Trophoblast cell (in vitro differentiated cells and primary cell): ENCODE measurements around the gene ZFP42.
A peak's percentile ranks its signal among the peaks of the same experiment; 100 is the strongest.

Experiments used
- DNase-seq, 2 donors: peaks; one replicate each; pipeline ENCODE4 v3.0.0-alpha.2; 2016
- H2AFZ ChIP-seq: 2 replicates; pipeline ENCODE4 v1.6.1; 2013; ENCODE audit warnings: low read length, moderate library complexity, mild to moderate bottlenecking; ENCODE audit not compliant: insufficient read depth, poor library complexity
- H2AK5ac ChIP-seq: 2 replicates; pipeline ENCODE4 v1.6.1; 2013; ENCODE audit warnings: mild to moderate bottlenecking, low read length
- H2BK120ac ChIP-seq: 2 replicates; pipeline ENCODE4 v1.6.1; 2013; ENCODE audit warnings: low read length, mild to moderate bottlenecking, moderate library complexity; ENCODE audit not compliant: insufficient read depth, poor library complexity
- H2BK12ac ChIP-seq: 2 replicates; pipeline ENCODE4 v1.6.1; 2013; ENCODE audit warnings: mild to moderate bottlenecking, low read length, moderate library complexity
- H2BK5ac ChIP-seq: 2 replicates; pipeline ENCODE4 v1.6.1; 2013; ENCODE audit warnings: low read length, low read depth, moderate library complexity, mild to moderate bottlenecking; ENCODE audit not compliant: poor library complexity
- H3K14ac ChIP-seq: 2 replicates; pipeline ENCODE4 v1.6.1; 2013; ENCODE audit warnings: mild to moderate bottlenecking, low read length
- H3K18ac ChIP-seq: 2 replicates; pipeline ENCODE4 v1.6.1; 2013; ENCODE audit warnings: mild to moderate bottlenecking, low read length
- H3K23ac ChIP-seq: 2 replicates; pipeline ENCODE4 v1.6.1; 2013; ENCODE audit warnings: low read length
- H3K27ac ChIP-seq: 2 replicates; pipeline ENCODE4 v1.5.1; 2013; ENCODE audit warnings: low read depth, mild to moderate bottlenecking, inconsistent platforms, low read length, moderate library complexity
- H3K27me3 ChIP-seq: 2 replicates; pipeline ENCODE4 v1.6.1; 2013; ENCODE audit warnings: inconsistent platforms, mild to moderate bottlenecking, low read length, moderate library complexity; ENCODE audit not compliant: insufficient read depth
- H3K36me3 ChIP-seq, 2 experiments: 1 replicate in 1 of 2; 2 replicates in 1 of 2; pipeline ENCODE4 v1.6.1; 2013; ENCODE audit warnings: low read length in 2 of 2, mild to moderate bottlenecking in 2 of 2, moderate library complexity in 1 of 2; ENCODE audit not compliant: insufficient read depth in 2 of 2, control insufficient read depth in 1 of 2
- H3K4ac ChIP-seq: 2 replicates; pipeline ENCODE4 v1.6.1; 2013; ENCODE audit warnings: low read depth, mild to moderate bottlenecking, low read length, moderate library complexity
- H3K4me1 ChIP-seq, 2 experiments: 1 replicate in 1 of 2; 2 replicates in 1 of 2; pipeline ENCODE4 v1.6.1; 2013; ENCODE audit warnings: low read length in 2 of 2, mild to moderate bottlenecking in 2 of 2, moderate library complexity in 1 of 2; ENCODE audit not compliant: insufficient read depth in 2 of 2, control insufficient read depth in 1 of 2
- H3K4me2 ChIP-seq: 2 replicates; pipeline ENCODE4 v1.6.1; 2013; ENCODE audit warnings: inconsistent platforms, mild to moderate bottlenecking, low read length, moderate library complexity
- H3K4me3 ChIP-seq: 2 replicates; pipeline ENCODE4 v1.5.1; 2013; ENCODE audit warnings: mild to moderate bottlenecking, low read depth, low read length, inconsistent platforms
- H3K79me1 ChIP-seq: one replicate; pipeline ENCODE4 v1.6.1; 2013; ENCODE audit warnings: low read length
- H3K79me2 ChIP-seq: 2 replicates; pipeline ENCODE4 v1.6.1; 2013; ENCODE audit warnings: low read length, mild to moderate bottlenecking; ENCODE audit not compliant: control insufficient read depth, insufficient read depth, poor library complexity
- H3K9ac ChIP-seq: 2 replicates; pipeline ENCODE4 v1.6.1; 2013; ENCODE audit warnings: mild to moderate bottlenecking, low read length
- H3K9me3 ChIP-seq: 2 replicates; pipeline ENCODE4 v1.6.1; 2013; ENCODE audit warnings: low read depth, mild to moderate bottlenecking, control low read depth, inconsistent platforms, low read length; ENCODE audit not compliant: insufficient read depth
- H4K12ac ChIP-seq: 2 replicates; pipeline ENCODE4 v1.6.1; 2013; ENCODE audit warnings: low read depth, mild to moderate bottlenecking, low read length, moderate library complexity
- H4K8ac ChIP-seq: 2 replicates; pipeline ENCODE4 v1.6.1; 2013; ENCODE audit warnings: low read depth, mild to moderate bottlenecking, low read length, moderate library complexity
- H4K91ac ChIP-seq: one replicate; pipeline ENCODE4 v1.6.1; 2013; ENCODE audit warnings: low read depth, mild to moderate bottlenecking, low read length, moderate library complexity
- WGBS: extraction: QIAGEN DNeasy Blood & Tissue Kit; methylation state at CpG from one replicate; pipeline ENCODE4 v1.1.7; 2013; ENCODE audit warnings: missing lambda C conversion rate; ENCODE audit not compliant: insufficient read length, insufficient coverage; ENCODE audit errors: extremely low coverage; 5-methylcytosine and 5-hydroxymethylcytosine counted together

ZFP42 gene

GRCh38 chr4:188032583-188032982 lies 37.0 kb downstream of the ZFP42 start:
- no peak overlapping the region for H3K4me3 ChIP-seq
- H2AK5ac ChIP-seq = no peak overlapping the region
- no peak overlapping the region for H2BK5ac ChIP-seq
- H2AFZ ChIP-seq = peak overlapping the region; percentile 46
- H2BK12ac ChIP-seq = no peak overlapping the region
- H3K79me1 ChIP-seq = peaks cover 1% of the 10 kb centered on the region
- no peaks in the 10 kb centered on the region for H3K27me3 ChIP-seq
- H3K4me1 ChIP-seq = peaks cover 4% of the 10 kb centered on the region in 2 experiments
- H3K4ac ChIP-seq = no peak overlapping the region
- H4K91ac ChIP-seq = no peak overlapping the region
- H4K8ac ChIP-seq = no peak overlapping the region
- no peak overlapping the region for H2BK120ac ChIP-seq
- H3K4me2 ChIP-seq = peak overlapping the region; percentile 35
- no peak overlapping the region for H4K12ac ChIP-seq
- no peak overlapping the region for H3K14ac ChIP-seq
- H3K9me3 ChIP-seq = peaks cover 6% of the 10 kb centered on the region
- H3K79me2 ChIP-seq = no peaks in the 10 kb centered on the region
- no peak for DNase-seq
- no CpG with 5 or more reads among the region's 16 CpGs for WGBS
- H3K23ac ChIP-seq = no peak overlapping the region
- H3K9ac ChIP-seq = no peak overlapping the region
- H3K18ac ChIP-seq = no peak overlapping the region
- no peak overlapping the region for H3K27ac ChIP-seq
- no peaks in the 10 kb centered on the region for H3K36me3 ChIP-seq

GRCh38 chr4:188037003-188037713 lies 41.6 kb downstream of the ZFP42 start:
- Histone ChIP-seq H2BK5ac (no peak overlapping the region), H3K18ac (no peak overlapping the region), H3K9ac (no peak overlapping the region), H3K36me3 (no peaks in the 10 kb centered on the region), H3K4me2 (no peak overlapping the region), H4K12ac (no peak overlapping the region), H3K4me1 (peaks cover 2 to 5% of the 10 kb centered on the region in 2 experiments), H4K8ac (no peak overlapping the region), H3K4me3 (no peak overlapping the region), H2BK120ac (no peak overlapping the region), H3K27me3 (no peaks in the 10 kb centered on the region), H2AFZ (no peak overlapping the region), H3K14ac (no peak overlapping the region), H2AK5ac (no peak overlapping the region), H3K27ac (no peak overlapping the region), H3K79me2 (no peaks in the 10 kb centered on the region), H2BK12ac (no peak overlapping the region), H3K79me1 (no peaks in the 10 kb centered on the region), H4K91ac (no peak overlapping the region), H3K23ac (no peak overlapping the region), H3K4ac (no peak overlapping the region), H3K9me3 (no peaks in the 10 kb centered on the region)
- no CpG with 5 or more reads among the region's 12 CpGs for WGBS
- no peak for DNase-seq

GRCh38 chr4:188041721-188042120 lies 46.1 kb downstream of the ZFP42 start:
- H3K27me3 ChIP-seq = no peaks in the 10 kb centered on the region
- H3K36me3 ChIP-seq = no peaks in the 10 kb centered on the region
- no peak overlapping the region for H2BK5ac ChIP-seq
- no peak overlapping the region for H3K4ac ChIP-seq
- WGBS = no CpG with 5 or more reads among the region's 21 CpGs
- no peaks in the 10 kb centered on the region for H3K79me1 ChIP-seq
- H3K18ac ChIP-seq = no peak overlapping the region
- no peak overlapping the region for H4K12ac ChIP-seq
- no peak overlapping the region for H4K8ac ChIP-seq
- no peak overlapping the region for H3K4me3 ChIP-seq
- DNase-seq = peak in 1 of 2 donors; percentile 41
- H3K9me3 ChIP-seq = no peaks in the 10 kb centered on the region
- H3K4me2 ChIP-seq = no peak overlapping the region
- H3K4me1 ChIP-seq = peaks cover 0 to 4% of the 10 kb centered on the region in 2 experiments
- no peak overlapping the region for H3K27ac ChIP-seq
- H2AFZ ChIP-seq = no peak overlapping the region
- H3K14ac ChIP-seq = no peak overlapping the region
- H3K23ac ChIP-seq = no peak overlapping the region
- no peak overlapping the region for H2BK120ac ChIP-seq
- H2AK5ac ChIP-seq = no peak overlapping the region
- no peaks in the 10 kb centered on the region for H3K79me2 ChIP-seq
- H2BK12ac ChIP-seq = no peak overlapping the region
- no peak overlapping the region for H4K91ac ChIP-seq
- no peak overlapping the region for H3K9ac ChIP-seq

- Histone ChIP-seq H4K12ac (no peak overlapping the region), H3K27me3 (no peaks in the 10 kb centered on the region), H3K14ac (no peak overlapping the region), H4K8ac (no peak overlapping the region), H3K79me1 (no peaks in the 10 kb centered on the region), H3K27ac (no peak overlapping the region), H3K4me3 (no peak overlapping the region), H3K23ac (no peak overlapping the region), H3K9ac (no peak overlapping the region), H3K4me2 (no peak overlapping the region), H3K79me2 (no peaks in the 10 kb centered on the region), H2BK120ac (no peak overlapping the region), H4K91ac (no peak overlapping the region), H3K18ac (no peak overlapping the region), H2BK12ac (no peak overlapping the region), H2BK5ac (no peak overlapping the region), H2AK5ac (no peak overlapping the region), H3K4ac (no peak overlapping the region), H3K4me1 (peaks cover 0 to 4% of the 10 kb centered on the region in 2 experiments), H2AFZ (no peak overlapping the region), H3K9me3 (no peaks in the 10 kb centered on the region), H3K36me3 (no peaks in the 10 kb centered on the region)
- no peak for DNase-seq
- no CpG with 5 or more reads among the region's 15 CpGs for WGBS
Observed at GRCh38 chr4:188042191-188042590, 46.6 kb downstream of the ZFP42 start.
